GM18951 (cell line): ENCODE results near the gene CBARP.
A peak's percentile ranks its signal among the peaks of the same experiment; 100 is the strongest.

Experiments used
- POLR2A ChIP-seq: IDR thresholded peaks from 4 replicates; pipeline ENCODE4 v1.6.1; 2011; ENCODE audit warnings: mild to moderate bottlenecking; ENCODE audit not compliant: insufficient read length, insufficient read depth; ENCODE audit errors: extremely low read depth
- in situ Hi-C: fragments of 300-500 bp; cut with MboI; formaldehyde crosslinking; loops from one replicate; pipeline ENCODE4 v1.12.0; 2022; ENCODE audit warnings: low sequenced_read_pairs, mixed read lengths, inconsistent platforms; ENCODE audit not compliant: unreplicated experiment

The CBARP gene

GRCh38 chr19:1263188-1263587 lies 25.4 kb upstream of the CBARP start:
- in situ Hi-C loops: no loop called here
- TF ChIP-seq POLR2A: no peak

GRCh38 chr19:1262623-1263123 lies 24.9 kb upstream of the CBARP start:
- in situ Hi-C loops: no loop called here
- no peak for TF ChIP-seq POLR2A

GRCh38 chr19:1261798-1262622 lies 24.2 kb upstream of the CBARP start:
- TF ChIP-seq POLR2A: peak; percentile 1
- in situ Hi-C loops: no loop called here

- in situ Hi-C loops: no loop called here
- TF ChIP-seq POLR2A: no peak
These were observed 23.7 kb upstream of the CBARP start for GRCh38 chr19:1261538-1261797.

GRCh38 chr19:1260749-1261537 lies 23.1 kb upstream of the CBARP start:
- TF ChIP-seq POLR2A: peak; percentile 55
- in situ Hi-C loops: no loop called here

GRCh38 chr19:1259876-1260748 lies 22.3 kb upstream of the CBARP start:
- in situ Hi-C loops: no loop called here
- no peak for TF ChIP-seq POLR2A

GRCh38 chr19:1259206-1259875 lies 21.5 kb upstream of the CBARP start:
- in situ Hi-C loops: no loop called here
- peak; percentile 82 for TF ChIP-seq POLR2A

GRCh38 chr19:1258707-1259205 lies 21.0 kb upstream of the CBARP start:
- no peak for TF ChIP-seq POLR2A
- in situ Hi-C loops: no loop called here

GRCh38 chr19:1258163-1258492 lies 20.3 kb upstream of the CBARP start:
- TF ChIP-seq POLR2A: peak; percentile 18
- in situ Hi-C loops: no loop called here

GRCh38 chr19:1257475-1258162 lies 19.8 kb upstream of the CBARP start:
- TF ChIP-seq POLR2A: peak; percentile 6
- in situ Hi-C loops: no loop called here

GRCh38 chr19:1256646-1257474 lies 19.1 kb upstream of the CBARP start:
- in situ Hi-C loops: no loop called here

More at GRCh38 chr19:1256646-1257474, 19.1 kb upstream of the CBARP start:
- no peak for TF ChIP-seq POLR2A
